NT2/D1 (cell line): ENCODE results near the gene ZNF837.
"Not testable (repeated sequence)": the region's sequence is repeated elsewhere in the genome, so short reads cannot be mapped to it uniquely, and the experiment has no call there.

Source experiments
- DNase-seq: peaks from one replicate; pipeline ENCODE4 v3.0.0-alpha.2; 2011; ENCODE audit warnings: low read depth, low spot score
- H3K27me3 ChIP-seq: 2 replicates; pipeline ENCODE4 v1.6.0; 2011; ENCODE audit warnings: mild to moderate bottlenecking; ENCODE audit not compliant: insufficient read length, insufficient read depth
- H3K36me3 ChIP-seq: 2 replicates; pipeline ENCODE4 v1.6.1; 2011; ENCODE audit warnings: mild to moderate bottlenecking, low read length, mixed read lengths; ENCODE audit not compliant: insufficient read depth, insufficient read length
- H3K4me1 ChIP-seq: 2 replicates; pipeline ENCODE4 v1.5.1; 2011; ENCODE audit not compliant: insufficient read depth, insufficient read length
- H3K4me3 ChIP-seq: 2 replicates; pipeline ENCODE4 v1.5.1; 2011; ENCODE audit warnings: low read depth; ENCODE audit not compliant: insufficient read length
- H3K9ac ChIP-seq: 2 replicates; pipeline ENCODE4 v1.6.0; 2011; ENCODE audit warnings: low read depth; ENCODE audit not compliant: insufficient read length
- H3K9me3 ChIP-seq: 2 replicates; pipeline ENCODE4 v1.5.1; 2011; ENCODE audit warnings: mild to moderate bottlenecking, low read length; ENCODE audit not compliant: insufficient read depth
- SUZ12 ChIP-seq: IDR thresholded peaks from 2 replicates; pipeline ENCODE4 v1.6.1; 2011; ENCODE audit not compliant: insufficient read length, insufficient read depth; ENCODE audit errors: extremely low read depth
- YY1 ChIP-seq: IDR thresholded peaks from 2 replicates; pipeline ENCODE4 v1.6.1; 2011; ENCODE audit not compliant: insufficient read length, insufficient read depth
- ZNF274 ChIP-seq: IDR thresholded peaks from 2 replicates; pipeline ENCODE4 v1.6.1; 2011; ENCODE audit warnings: mild to moderate bottlenecking, low read depth, low read length

The ZNF837 gene

GRCh38 chr19:58408152-58409009 lies 27.6 kb upstream of the ZNF837 start, which contains the start of gene ZNF584:
ZNF584 (plus strand) TSS chr19:58408649; CDS start chr19:58409148, 499 bp downstream.
- Histone ChIP-seq H3K27me3 (no peaks in the 10 kb centered on the region), H3K4me1 (peaks cover 2% of the 10 kb centered on the region)
- no peak for TF ChIP-seq SUZ12
- no peak for TF ChIP-seq YY1

GRCh38 chr19:58407658-58408151 lies 26.9 kb upstream of the ZNF837 start:
- peak overlapping the region; percentile 92 for H3K9ac ChIP-seq
- peaks cover 4% of the 10 kb centered on the region for H3K36me3 ChIP-seq
- TF ChIP-seq SUZ12 (no peak), ZNF274 (no peak), YY1 (no peak)
- H3K27me3 ChIP-seq: no peaks in the 10 kb centered on the region
- H3K4me1 ChIP-seq: peaks cover 2% of the 10 kb centered on the region
- H3K9me3 ChIP-seq: no peaks in the 10 kb centered on the region
- H3K4me3 ChIP-seq: peak overlapping the region; percentile 96
- no peak for DNase-seq

More at GRCh38 chr19:58408152-58409009, 27.6 kb upstream of the ZNF837 start, which contains the start of gene ZNF584:
- H3K9ac ChIP-seq: peak within 1 kb of the TSS; percentile 92
- H3K4me3 ChIP-seq: peak within 1 kb of the TSS; percentile 96
- no peaks in the 10 kb centered on the region for H3K9me3 ChIP-seq
- H3K36me3 ChIP-seq: peaks cover 4% of the 10 kb centered on the region
- DNase-seq: peak; percentile 81

GRCh38 chr19:58406818-58407657 lies 26.2 kb upstream of the ZNF837 start:
- TF ChIP-seq YY1 (no peak), SUZ12 (no peak), ZNF274 (no peak)
- H3K36me3 ChIP-seq: peaks cover 4% of the 10 kb centered on the region
- no peaks in the 10 kb centered on the region for H3K9me3 ChIP-seq
- no peaks in the 10 kb centered on the region for H3K27me3 ChIP-seq
- DNase-seq: no peak
- peak overlapping the region; percentile 96 for H3K4me3 ChIP-seq
- peaks cover 2% of the 10 kb centered on the region for H3K4me1 ChIP-seq
- H3K9ac ChIP-seq: peak overlapping the region; percentile 92

GRCh38 chr19:58403920-58404478 lies 23.2 kb upstream of the ZNF837 start:
- H3K9ac ChIP-seq, DNase-seq, H3K27me3 ChIP-seq, H3K9me3 ChIP-seq, H3K36me3 ChIP-seq, H3K4me3 ChIP-seq, H3K4me1 ChIP-seq: not testable (repeated sequence)

GRCh38 chr19:58401840-58402421 lies 21.1 kb upstream of the ZNF837 start:
- Histone ChIP-seq H3K4me3 (peak overlapping the region; percentile 64), H3K36me3 (peaks cover 7% of the 10 kb centered on the region), H3K9me3 (no peaks in the 10 kb centered on the region), H3K27me3 (no peaks in the 10 kb centered on the region), H3K9ac (peak overlapping the region; percentile 95), H3K4me1 (peaks cover 9% of the 10 kb centered on the region)
- TF ChIP-seq YY1: no peak
- no peak for DNase-seq

GRCh38 chr19:58400916-58401839 lies 20.3 kb upstream of the ZNF837 start:
- Histone ChIP-seq H3K9me3 (no peaks in the 10 kb centered on the region), H3K36me3 (peaks cover 12% of the 10 kb centered on the region), H3K9ac (peak overlapping the region; percentile 95), H3K4me1 (peaks cover 9% of the 10 kb centered on the region), H3K27me3 (no peaks in the 10 kb centered on the region), H3K4me3 (peak overlapping the region; percentile 64)
- TF ChIP-seq ZNF274 (no peak), SUZ12 (no peak), YY1 (no peak)
- peak; percentile 96 for DNase-seq
